Kidney (tissue), 14 donors: ENCODE data around the gene GNL2. TPM values are rescaled to one million over a fixed set of nuclear protein-coding genes. Genes with fewer than 3 reads are reported as not detected.

Experiments used
- DNase-seq, 5 donors: peaks; one replicate each; pipeline ENCODE4 v3.0.0-alpha.2; 2013 to 2020
- FAIRE-seq: peaks from 2 replicates; lab custom pipeline; 2012; peaks lifted over from hg19 to GRCh38; lab: Jason Lieb, UNC
- H3K27ac ChIP-seq, 2 donors: one replicate each; pipeline ENCODE4 v1.7.0; 2013; ENCODE audit warnings: low read depth in 2 of 2, low read length in 2 of 2, inconsistent platforms in 1 of 2
- H3K27me3 ChIP-seq: one replicate; pipeline ENCODE4 v1.7.1; 2013; ENCODE audit warnings: low read length, inconsistent platforms; ENCODE audit not compliant: control insufficient read depth, insufficient read depth
- H3K36me3 ChIP-seq, 3 donors: one replicate each; pipeline versions ENCODE4 v1.7.0 to v1.7.1; 2013; ENCODE audit warnings: low read length in 3 of 3, control low read depth in 1 of 3, inconsistent platforms in 1 of 3; ENCODE audit not compliant: insufficient read depth in 3 of 3, control insufficient read depth in 2 of 3
- H3K4me1 ChIP-seq, 3 donors: one replicate each; pipeline versions ENCODE4 v1.7.0 to v1.7.1; 2013; ENCODE audit warnings: low read length in 3 of 3, inconsistent platforms in 1 of 3, low read depth in 1 of 3; ENCODE audit not compliant: control insufficient read depth in 2 of 3, insufficient read depth in 2 of 3
- H3K4me3 ChIP-seq, 3 donors: one replicate each; pipeline versions ENCODE4 v1.7.0 to v1.8.1; 2013; ENCODE audit warnings: low read length in 3 of 3, control low read depth in 1 of 3, inconsistent platforms in 1 of 3
- H3K9ac ChIP-seq, 3 donors: one replicate each; pipeline versions ENCODE4 v1.7.0 to v1.7.1; 2013; ENCODE audit warnings: low read length in 3 of 3, control low read depth in 1 of 3, inconsistent platforms in 1 of 3
- H3K9me3 ChIP-seq, 3 donors: one replicate each; pipeline versions ENCODE4 v1.7.0 to v1.7.1; 2013; ENCODE audit warnings: low read length in 3 of 3, control low read depth in 1 of 3, inconsistent platforms in 1 of 3; ENCODE audit not compliant: control insufficient read depth in 2 of 3, insufficient read depth in 1 of 3
- CTCF ChIP-seq: IDR thresholded peaks from 3 replicates; pipeline ENCODE4 v1.5.1; 2012; ENCODE audit warnings: mild to moderate bottlenecking, moderate library complexity, borderline replicate concordance; ENCODE audit not compliant: insufficient read depth; ENCODE audit errors: extremely low read depth
- intact Hi-C: fragments of 100-400 bp; cut with DNase I; formaldehyde crosslinking; loops from one replicate; pipeline ENCODE4 v1.11.1; 2022
- polyA plus RNA-seq: library from polyadenylated mRNA; stranded (reverse); fragments of 350-450 nt; fragmentation: Illumina TruSeq; extraction: RNeasy Lipid Tissue Mini Kit (QIAGEN cat#74804); gene quantifications from one replicate; pipeline ENCODE4 v1.2.3, GENCODE V29; 2014; ENCODE audit warnings: low read depth, low replicate concordance; ENCODE audit not compliant: insufficient read depth
- total RNA-seq: library from RNA; stranded (reverse); fragmentation: NEBNext Ultra II Directional; extraction: Animal tissue kit (Norgen Biotek cat#: 25700); gene quantifications from one replicate; pipeline ENCODE4 v1.2.1, GENCODE V29; 2021
- donor health status: control.
- donor health status: control.
- donor health status: control.
- donor health status: control.
- donor health status: control.
- donor health status: DM: yes; HTN: yes; CAD: no.
- donor health status: Normal renal cell carcinoma (clear cell type).

The GNL2 gene
- total and polyA plus RNA-seq, 2 donors from 2014 or later, result 35.9 to 36.7 TPM

- FAIRE-seq (no peak), DNase-seq (no peak)
- H3K4me3 ChIP-seq, result no peak overlapping the region
- H3K36me3 ChIP-seq, result no peaks in the 10 kb centered on the region
- intact Hi-C loops, result no loop called here
- H3K4me1 ChIP-seq, result no peaks in the 10 kb centered on the region
- H3K27me3 ChIP-seq, result no peaks in the 10 kb centered on the region
- TF ChIP-seq CTCF, result no peak
- H3K27ac ChIP-seq, result no peak overlapping the region
- no peaks in the 10 kb centered on the region for H3K9me3 ChIP-seq
- H3K9ac ChIP-seq, result no peak overlapping the region
Measured at GRCh38 chr1:37622131-37622530, 26.4 kb upstream of the GNL2 start.

GRCh38 chr1:37621326-37621870 lies 25.7 kb upstream of the GNL2 start:
- H3K36me3 ChIP-seq, result no peaks in the 10 kb centered on the region
- DNase-seq (no peak), FAIRE-seq (no peak)
- H3K27me3 ChIP-seq, result no peaks in the 10 kb centered on the region
- no peak overlapping the region for H3K4me3 ChIP-seq
- intact Hi-C loops, result no loop called here
- TF ChIP-seq CTCF, result no peak
- no peaks in the 10 kb centered on the region for H3K9me3 ChIP-seq
- no peak overlapping the region for H3K27ac ChIP-seq
- H3K9ac ChIP-seq, result no peak overlapping the region
- H3K4me1 ChIP-seq, result no peaks in the 10 kb centered on the region

- Histone ChIP-seq H3K9ac (no peak overlapping the region), H3K4me1 (no peaks in the 10 kb centered on the region), H3K4me3 (no peak overlapping the region), H3K27me3 (no peaks in the 10 kb centered on the region), H3K9me3 (no peaks in the 10 kb centered on the region), H3K36me3 (no peaks in the 10 kb centered on the region), H3K27ac (no peak overlapping the region)
- intact Hi-C loops, result no loop called here
- no peak for FAIRE-seq
- DNase-seq, result no peak
- TF ChIP-seq CTCF, result no peak
Measured at GRCh38 chr1:37620707-37621106, 25.0 kb upstream of the GNL2 start.

GRCh38 chr1:37616330-37616729 lies 20.6 kb upstream of the GNL2 start:
- Histone ChIP-seq H3K27me3 (no peaks in the 10 kb centered on the region), H3K4me1 (no peaks in the 10 kb centered on the region), H3K9me3 (no peaks in the 10 kb centered on the region), H3K27ac (no peak overlapping the region), H3K36me3 (no peaks in the 10 kb centered on the region), H3K4me3 (no peak overlapping the region), H3K9ac (no peak overlapping the region)
- intact Hi-C loops, result no loop called here
- DNase-seq (no peak), FAIRE-seq (no peak)
- TF ChIP-seq CTCF, result no peak
